IPS-11a (cell line): ENCODE results near the gene GPR173.

ENCODE experiments used
- H3K4me3 ChIP-seq: one replicate; pipeline ENCODE4 v1.5.1; 2013; ENCODE audit warnings: low read depth, low read length, control low read depth

The GPR173 gene

DNA sequence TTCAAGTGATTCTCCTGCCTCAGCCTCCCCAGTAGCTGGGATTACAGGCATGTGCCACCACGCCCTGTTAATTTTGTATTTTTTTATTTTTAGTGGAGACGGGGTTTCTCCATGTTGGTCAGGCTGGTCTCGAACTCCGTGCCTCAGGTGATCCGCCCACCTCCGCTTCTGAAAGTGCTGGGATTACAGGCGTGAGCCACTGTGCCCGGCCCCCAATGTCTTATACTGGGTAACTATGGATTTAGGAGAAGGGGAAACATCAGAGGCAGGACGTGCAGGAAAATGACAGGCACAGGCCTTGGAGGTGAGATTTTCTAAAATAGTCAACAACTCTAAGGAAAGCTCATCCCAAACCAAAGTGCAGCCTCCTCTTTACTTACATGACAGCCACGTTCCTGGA is 22.5 kb downstream of the GPR173 start:
- H3K4me3 ChIP-seq, result no peak overlapping the region

- peak overlapping the region; percentile 41 for H3K4me3 ChIP-seq
Observed at GRCh38 chrX:53071604-53072417, 23.2 kb downstream of the GPR173 start.

DNA sequence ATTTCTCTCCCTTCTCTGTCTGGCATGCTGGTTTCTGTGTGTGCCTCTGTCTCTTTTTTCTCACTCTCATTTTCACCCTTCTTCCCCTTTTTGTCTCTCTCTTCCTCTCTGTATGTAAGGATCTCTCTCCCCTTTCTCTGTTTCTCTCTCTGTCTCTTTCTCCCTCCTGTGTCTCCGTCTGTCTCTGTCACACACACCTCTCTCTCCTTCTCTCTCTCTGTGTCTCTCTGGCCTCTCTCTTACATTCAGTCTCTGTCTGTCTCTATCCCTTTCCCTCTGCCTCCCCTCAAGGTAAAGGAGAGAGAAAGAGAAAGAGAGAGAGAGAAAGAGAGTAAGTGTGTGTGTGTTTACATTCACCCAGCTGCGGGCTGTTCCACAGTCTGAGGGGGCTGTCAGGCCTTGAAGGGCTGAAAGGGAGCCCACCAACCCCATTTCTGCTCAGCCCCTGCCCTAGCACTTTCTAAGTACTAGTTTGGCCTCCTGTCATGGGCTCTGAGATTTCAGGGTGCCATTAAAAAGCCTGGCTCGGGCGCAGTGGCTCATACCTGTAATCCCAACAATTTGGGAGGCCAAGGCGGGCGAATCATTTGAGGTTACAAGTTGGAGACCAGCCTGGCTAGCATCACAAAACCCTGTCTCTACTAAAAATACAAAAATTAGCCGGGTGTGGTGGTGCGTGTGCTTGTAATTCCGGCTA is 24.0 kb downstream of the GPR173 start:
- no peak overlapping the region for H3K4me3 ChIP-seq

DNA sequence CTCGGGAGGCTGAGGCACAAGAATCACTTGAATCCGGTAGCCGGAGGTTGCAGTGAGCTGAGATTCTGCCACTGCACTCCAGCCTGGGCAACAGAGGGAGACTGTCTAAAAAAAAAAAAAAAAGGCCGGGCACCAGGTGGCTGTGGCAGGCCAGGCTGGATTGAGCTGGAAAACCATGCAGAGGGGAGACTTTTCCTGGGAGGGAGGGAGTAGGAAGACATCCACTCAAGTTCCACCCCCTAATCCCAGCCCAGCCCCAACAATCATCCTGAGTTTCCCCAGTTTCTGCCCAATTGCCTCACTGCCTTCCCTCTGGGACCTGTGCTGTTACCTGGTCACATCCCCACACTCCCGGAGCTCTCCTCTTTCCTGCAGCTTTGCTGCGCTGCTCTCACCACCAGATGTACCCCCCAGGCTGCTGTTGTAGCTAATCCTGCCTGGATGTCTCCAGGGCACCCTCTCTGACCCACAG is 24.6 kb downstream of the GPR173 start:
- H3K4me3 ChIP-seq, result no peak overlapping the region

DNA sequence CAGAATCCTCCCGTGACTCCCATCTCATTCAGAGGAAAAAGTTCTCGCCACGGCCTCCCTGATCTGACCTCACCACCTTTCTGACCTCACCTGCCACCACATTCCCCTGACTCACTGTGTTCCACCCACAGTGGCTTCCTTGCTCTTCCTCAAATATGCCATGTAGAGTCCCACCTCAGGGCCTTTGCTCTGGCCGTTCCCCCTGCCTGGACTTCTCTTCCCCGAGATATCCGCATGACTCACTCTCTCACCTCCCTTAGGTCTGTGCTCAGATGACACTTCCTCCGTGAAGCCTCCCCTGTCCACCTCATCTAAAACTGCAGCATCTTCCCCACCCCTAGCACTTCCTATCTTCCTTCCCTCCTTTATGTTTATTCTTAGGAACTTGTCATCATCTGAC is 26.4 kb downstream of the GPR173 start:
- no peak overlapping the region for H3K4me3 ChIP-seq

- no peak overlapping the region for H3K4me3 ChIP-seq
Observed at GRCh38 chrX:53076671-53077070, 28.1 kb downstream of the GPR173 start.

DNA sequence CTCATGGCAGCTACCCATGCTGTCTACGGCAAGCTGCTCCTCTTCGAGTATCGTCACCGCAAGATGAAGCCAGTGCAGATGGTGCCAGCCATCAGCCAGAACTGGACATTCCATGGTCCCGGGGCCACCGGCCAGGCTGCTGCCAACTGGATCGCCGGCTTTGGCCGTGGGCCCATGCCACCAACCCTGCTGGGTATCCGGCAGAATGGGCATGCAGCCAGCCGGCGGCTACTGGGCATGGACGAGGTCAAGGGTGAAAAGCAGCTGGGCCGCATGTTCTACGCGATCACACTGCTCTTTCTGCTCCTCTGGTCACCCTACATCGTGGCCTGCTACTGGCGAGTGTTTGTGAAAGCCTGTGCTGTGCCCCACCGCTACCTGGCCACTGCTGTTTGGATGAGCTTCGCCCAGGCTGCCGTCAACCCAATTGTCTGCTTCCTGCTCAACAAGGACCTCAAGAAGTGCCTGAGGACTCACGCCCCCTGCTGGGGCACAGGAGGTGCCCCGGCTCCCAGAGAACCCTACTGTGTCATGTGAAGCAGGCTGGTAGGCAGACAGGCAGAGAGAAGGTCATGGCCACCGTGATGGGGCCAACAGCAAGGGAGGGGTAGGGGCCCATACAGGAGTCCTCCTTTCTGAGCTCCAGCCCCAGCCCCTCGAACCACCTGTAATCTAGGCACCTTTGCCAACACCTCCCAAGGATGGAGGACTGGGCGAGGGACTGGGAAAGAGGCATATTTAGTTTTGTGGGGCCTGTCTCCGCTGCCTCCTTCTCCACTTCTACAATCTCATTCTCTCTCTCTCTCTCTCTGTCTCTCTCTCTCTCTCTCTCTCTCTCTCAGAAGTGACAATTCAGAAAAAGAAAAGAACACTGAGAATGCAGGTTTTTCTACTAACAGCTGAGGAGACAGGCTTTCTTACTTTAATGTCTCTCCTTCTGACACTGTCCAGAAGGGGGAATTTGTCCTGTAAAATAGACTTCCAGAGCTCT is 28.9 kb downstream of the GPR173 start:
- no peak overlapping the region for H3K4me3 ChIP-seq

GRCh38 chrX:53078943-53079342 is 30.4 kb downstream of the GPR173 start:
- H3K4me3 ChIP-seq, result no peak overlapping the region

DNA sequence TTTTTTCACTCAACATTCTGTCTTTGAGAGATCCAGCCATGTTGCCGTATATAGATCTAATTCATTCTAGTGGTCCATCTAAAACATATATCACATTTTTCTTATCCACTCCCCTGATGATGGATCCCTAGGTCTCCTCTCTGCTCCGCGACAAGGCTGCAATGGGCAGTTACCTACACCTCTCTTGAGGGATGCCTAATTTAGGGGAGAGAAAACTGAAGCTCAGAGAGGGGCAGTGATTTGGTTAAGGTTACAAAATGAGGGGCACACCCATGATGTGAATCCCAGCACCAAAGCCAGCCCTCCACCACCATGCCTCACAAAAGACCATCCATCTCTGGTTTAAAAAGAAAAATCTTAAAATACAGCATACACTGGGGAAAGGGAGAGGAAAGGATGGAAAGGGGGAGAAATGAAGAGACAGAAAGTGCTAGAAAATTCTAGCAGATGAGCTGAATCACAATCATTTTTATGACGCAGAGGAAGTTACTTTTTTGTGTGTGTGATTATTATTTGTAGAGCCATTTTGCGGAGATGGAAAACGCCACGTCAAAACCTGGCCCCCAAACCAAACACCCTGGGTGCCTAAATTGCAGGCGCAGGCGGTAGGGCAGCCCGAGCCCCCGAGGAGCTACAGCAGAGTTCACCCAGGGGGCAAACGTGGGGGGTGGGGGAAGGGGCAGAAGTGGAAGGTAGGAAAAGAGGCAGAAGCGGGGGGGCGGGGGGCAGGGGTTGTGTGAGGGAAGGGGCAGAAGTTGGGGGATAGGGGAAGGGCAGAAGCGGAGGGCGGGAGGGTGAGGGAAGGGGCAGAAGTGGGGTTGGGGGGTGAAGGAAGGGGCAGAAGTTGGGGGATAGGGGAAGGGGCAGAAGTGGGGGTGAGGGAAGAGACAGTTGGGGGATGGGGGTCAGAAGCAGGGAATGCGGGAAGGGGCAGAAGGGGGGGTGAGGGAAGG is 32.3 kb downstream of the GPR173 start:
- H3K4me3 ChIP-seq, result no peak overlapping the region

DNA sequence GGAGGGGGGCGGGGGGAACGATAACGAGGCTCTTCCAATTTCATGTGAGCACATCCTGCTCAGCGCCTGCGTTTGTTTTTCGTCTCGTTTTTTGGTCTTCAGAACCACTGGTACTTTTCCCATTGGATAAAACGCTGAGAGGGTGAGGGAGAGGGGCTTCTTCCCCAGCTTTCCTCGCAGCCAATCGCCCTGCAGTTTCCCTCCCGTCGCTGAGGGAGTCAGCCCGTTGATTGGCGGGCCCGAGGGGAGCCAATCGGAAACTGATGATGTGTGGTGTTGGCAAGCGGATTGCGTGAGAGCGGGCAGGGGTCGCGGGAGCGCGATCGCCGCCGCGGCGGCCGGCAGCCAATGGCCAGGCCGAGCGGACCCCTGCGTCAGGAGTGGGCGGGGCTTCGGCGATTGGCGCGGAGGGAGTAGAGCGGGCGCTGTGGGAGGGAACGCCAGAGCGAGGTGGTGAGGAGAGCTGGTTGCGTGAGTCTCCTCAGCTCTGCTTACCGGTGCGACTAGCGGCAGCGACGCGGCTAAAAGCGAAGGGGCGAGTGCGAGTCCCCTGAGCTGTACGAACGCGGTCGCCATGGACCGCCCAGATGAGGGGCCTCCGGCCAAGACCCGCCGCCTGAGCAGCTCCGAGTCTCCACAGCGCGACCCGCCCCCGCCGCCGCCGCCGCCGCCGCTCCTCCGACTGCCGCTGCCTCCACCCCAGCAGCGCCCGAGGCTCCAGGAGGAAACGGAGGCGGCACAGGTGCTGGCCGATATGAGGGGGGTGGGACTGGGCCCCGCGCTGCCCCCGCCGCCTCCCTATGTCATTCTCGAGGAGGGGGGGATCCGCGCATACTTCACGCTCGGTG is 33.6 kb downstream of the GPR173 start, which contains the start of gene TSPYL2:
Gene TSPYL2 (plus strand): TSS at position 443 of the 848 bp plus-strand sequence. CDS start 132 bp downstream, at position 575.
- peak within 1 kb of the TSS; percentile 55 for H3K4me3 ChIP-seq

GRCh38 chrX:53082773-53083616 is 34.4 kb downstream of the GPR173 start:
- H3K4me3 ChIP-seq, result peak overlapping the region; percentile 55

GRCh38 chrX:53084043-53084570 is 35.5 kb downstream of the GPR173 start:
- H3K4me3 ChIP-seq, result no peak overlapping the region

DNA sequence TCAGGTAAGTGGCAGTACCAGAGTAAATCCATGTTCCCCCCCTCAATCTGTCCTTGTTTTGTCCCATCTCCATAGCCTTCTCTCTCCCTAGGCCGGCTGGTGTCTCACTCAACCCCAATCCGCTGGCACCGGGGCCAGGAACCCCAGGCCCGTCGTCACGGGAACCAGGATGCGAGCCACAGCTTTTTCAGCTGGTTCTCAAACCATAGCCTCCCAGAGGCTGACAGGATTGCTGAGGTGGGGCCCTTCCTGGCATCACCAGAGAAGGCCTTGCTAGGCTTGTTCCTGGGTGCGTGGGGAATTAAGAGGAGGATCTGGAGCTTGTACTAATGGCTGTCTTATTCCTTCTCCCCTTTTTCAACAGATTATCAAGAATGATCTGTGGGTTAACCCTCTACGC is 36.3 kb downstream of the GPR173 start:
- H3K4me3 ChIP-seq, result no peak overlapping the region

DNA sequence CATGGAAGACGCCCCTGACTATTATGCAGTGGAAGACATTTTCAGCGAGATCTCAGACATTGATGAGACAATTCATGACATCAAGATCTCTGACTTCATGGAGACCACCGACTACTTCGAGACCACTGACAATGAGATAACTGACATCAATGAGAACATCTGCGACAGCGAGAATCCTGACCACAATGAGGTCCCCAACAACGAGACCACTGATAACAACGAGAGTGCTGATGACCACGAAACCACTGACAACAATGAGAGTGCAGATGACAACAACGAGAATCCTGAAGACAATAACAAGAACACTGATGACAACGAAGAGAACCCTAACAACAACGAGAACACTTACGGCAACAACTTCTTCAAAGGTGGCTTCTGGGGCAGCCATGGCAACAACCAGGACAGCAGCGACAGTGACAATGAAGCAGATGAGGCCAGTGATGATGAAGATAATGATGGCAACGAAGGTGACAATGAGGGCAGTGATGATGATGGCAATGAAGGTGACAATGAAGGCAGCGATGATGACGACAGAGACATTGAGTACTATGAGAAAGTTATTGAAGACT is 37.2 kb downstream of the GPR173 start:
- no peak overlapping the region for H3K4me3 ChIP-seq

DNA sequence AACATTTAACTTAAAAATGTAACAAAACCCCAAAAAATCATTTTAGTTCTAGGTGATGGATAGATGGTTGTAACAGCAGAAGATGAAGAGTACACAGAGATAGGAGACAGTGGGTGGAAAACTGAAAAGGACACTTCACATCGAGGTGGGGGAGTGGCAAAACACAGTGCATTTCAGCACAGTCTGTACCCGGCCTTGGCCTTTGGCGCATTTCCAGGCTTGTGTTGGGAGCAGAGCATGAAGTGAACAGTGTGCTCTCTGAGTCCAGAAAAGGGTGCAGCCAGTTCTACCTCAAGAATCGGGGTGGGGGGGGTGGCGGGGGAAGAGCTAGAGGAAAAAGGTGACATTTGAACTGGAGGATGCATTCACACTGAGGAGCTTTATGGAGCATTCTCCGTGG is 37.9 kb downstream of the GPR173 start:
- H3K4me3 ChIP-seq, result no peak overlapping the region

DNA sequence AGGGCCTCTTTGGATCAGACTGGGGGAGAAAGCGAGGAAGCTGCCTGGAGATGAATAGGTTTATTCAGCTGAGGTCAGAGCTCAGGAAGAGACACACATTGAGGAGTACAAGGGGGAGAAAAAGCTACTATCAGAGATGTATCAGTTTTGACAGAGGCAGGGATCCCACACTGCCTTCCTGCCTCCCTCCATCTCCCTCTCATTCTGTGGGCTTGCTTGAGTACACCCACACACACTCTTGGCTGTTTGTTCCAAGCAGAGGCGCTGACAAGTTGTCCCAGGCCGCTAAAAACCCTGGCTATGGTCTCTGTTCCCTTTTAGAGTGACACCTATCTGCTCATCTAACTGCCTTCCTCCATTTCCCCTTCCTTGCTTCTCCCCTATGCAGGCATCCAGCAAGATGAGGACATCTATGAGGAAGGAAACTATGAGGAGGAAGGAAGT is 38.8 kb downstream of the GPR173 start:
- no peak overlapping the region for H3K4me3 ChIP-seq
